H1 (cell line): Measurements from ENCODE around the gene EOGT. TPM values are rescaled to one million over a fixed set of nuclear protein-coding genes. Genes with fewer than 3 reads are reported as not detected.

Experiments
- CTCF ChIA-PET: fragments of 300-600 bp; sonication (Branson Sonifier 250); formaldehyde crosslinking; loops from one replicate; lab custom pipeline; 2021; ENCODE audit not compliant: partially characterized antibody; lab: Charles Lee
- POLR2A ChIA-PET: fragments of 300-600 bp; sonication (Branson Sonifier 250); formaldehyde crosslinking; loops from one replicate; lab custom pipeline; 2021; ENCODE audit warnings: inconsistent platforms; ENCODE audit not compliant: partially characterized antibody; lab: Charles Lee
- DNase-seq, 2 experiments: peaks; one replicate each; pipeline versions ENCODE4 v3.0.0 to v3.0.0-alpha.2; 2010 to 2022; ENCODE audit warnings: low spot score in 2 of 2, low read depth in 1 of 2, mixed read lengths in 1 of 2
- FAIRE-seq: peaks from 2 replicates; lab custom pipeline; 2011; peaks lifted over from hg19 to GRCh38; lab: Jason Lieb, UNC
- H2AFZ ChIP-seq: 2 replicates; pipeline ENCODE4 v1.8.1; 2012; ENCODE audit warnings: low read length, inconsistent platforms
- H2AK5ac ChIP-seq: 2 replicates; pipeline ENCODE4 v1.6.1; 2013; ENCODE audit warnings: low read depth, low read length
- H2BK120ac ChIP-seq: replicated peaks from 2 replicates; pipeline ENCODE3; 2013; ENCODE audit warnings: low read depth, low read length, inconsistent platforms
- H2BK12ac ChIP-seq: 2 replicates; pipeline ENCODE4 v1.6.1; 2013; ENCODE audit warnings: low read depth, low read length
- H2BK15ac ChIP-seq: 2 replicates; pipeline ENCODE4 v1.6.1; 2013; ENCODE audit warnings: low read length
- H2BK20ac ChIP-seq: 2 replicates; pipeline ENCODE4 v1.6.1; 2013; ENCODE audit warnings: low read length
- H2BK5ac ChIP-seq: 2 replicates; pipeline ENCODE4 v1.6.1; 2013; ENCODE audit warnings: low read depth, low read length
- H3K14ac ChIP-seq: 2 replicates; pipeline ENCODE4 v1.6.1; 2013; ENCODE audit warnings: inconsistent platforms; ENCODE audit not compliant: insufficient read length
- H3K18ac ChIP-seq: 2 replicates; pipeline ENCODE4 v1.6.1; 2013; ENCODE audit warnings: low read length; ENCODE audit errors: extremely low read depth
- H3K23ac ChIP-seq: 2 replicates; pipeline ENCODE4 v1.6.1; 2013; ENCODE audit warnings: inconsistent platforms; ENCODE audit not compliant: insufficient read length
- H3K23me2 ChIP-seq: 2 replicates; pipeline ENCODE4 v1.6.1; 2013; ENCODE audit warnings: low read depth, low read length
- H3K27ac ChIP-seq: 2 replicates; pipeline ENCODE4 v1.6.1; 2011; ENCODE audit warnings: low read depth, low read length, inconsistent platforms
- H3K27me3 ChIP-seq, 4 experiments: replicated peaks in 1 of 4; 1 replicate in 1 of 4; 2 replicates in 3 of 4; pipeline versions ENCODE4 v1.6.1 to v1.8.1; 2011 to 2013; ENCODE audit warnings: low read length in 3 of 4, mild to moderate bottlenecking in 3 of 4, inconsistent platforms in 2 of 4, mixed read lengths in 2 of 4, moderate library complexity in 1 of 4; ENCODE audit not compliant: control insufficient read depth in 3 of 4, insufficient read depth in 3 of 4; ENCODE audit errors: extremely low read depth in 1 of 4
- H3K36me3 ChIP-seq, 4 experiments: 2 replicates each; pipeline versions ENCODE4 v1.6.1 to v1.8.1; 2011 to 2013; ENCODE audit warnings: mild to moderate bottlenecking in 4 of 4, low read length in 3 of 4, moderate library complexity in 2 of 4, control low read depth in 1 of 4, inconsistent platforms in 1 of 4; ENCODE audit not compliant: insufficient read depth in 4 of 4, control insufficient read depth in 2 of 4
- H3K4ac ChIP-seq: replicated peaks from 2 replicates; pipeline ENCODE3; 2013; ENCODE audit warnings: low read length, low read depth, mixed read lengths, inconsistent platforms; ENCODE audit not compliant: insufficient read length
- H3K4me1 ChIP-seq, 4 experiments: replicated peaks in 1 of 4; 1 replicate in 1 of 4; 2 replicates in 3 of 4; pipeline versions ENCODE4 v1.6.1 to v1.8.1; 2011 to 2013; ENCODE audit warnings: low read length in 3 of 4, inconsistent platforms in 2 of 4, mixed read lengths in 1 of 4; ENCODE audit not compliant: insufficient read depth in 4 of 4, control insufficient read depth in 3 of 4
- H3K4me2 ChIP-seq, 2 experiments: 2 replicates each; pipeline versions ENCODE4 v1.6.1 to v1.8.1; 2011 to 2013; ENCODE audit warnings: low read depth in 2 of 2, low read length in 2 of 2, control low read depth in 1 of 2, inconsistent platforms in 1 of 2, mild to moderate bottlenecking in 1 of 2; ENCODE audit not compliant: insufficient read depth in 1 of 2
- H3K4me3 ChIP-seq, 4 experiments: fragments of 200-600, 300-600 bp in 1 of 4; sonication (generic), shearing (Covaris generic), sonication (Bioruptor Twin) in 1 of 4; 2 replicates each; pipeline versions ENCODE4 v1.5.1 to v1.8.1; 2011 to 2016; ENCODE audit warnings: low read length in 4 of 4, low read depth in 3 of 4, control low read depth in 2 of 4, inconsistent platforms in 2 of 4, mild to moderate bottlenecking in 2 of 4, mixed read lengths in 1 of 4, moderate library complexity in 1 of 4; ENCODE audit not compliant: insufficient read depth in 2 of 4; ENCODE audit errors: extremely low read depth in 1 of 4
- H3K56ac ChIP-seq: replicated peaks from 2 replicates; pipeline ENCODE3; 2013; ENCODE audit warnings: low read depth, mild to moderate bottlenecking, mixed read lengths, low read length, inconsistent platforms; ENCODE audit not compliant: insufficient read length
- H3K79me1 ChIP-seq: 2 replicates; pipeline ENCODE4 v1.6.1; 2013; ENCODE audit warnings: low read depth, low read length, control low read depth
- H3K79me2 ChIP-seq, 2 experiments: 2 replicates each; pipeline versions ENCODE4 v1.6.1 to v1.8.1; 2012 to 2013; ENCODE audit warnings: low read length in 2 of 2, mild to moderate bottlenecking in 2 of 2, inconsistent platforms in 1 of 2; ENCODE audit not compliant: insufficient read depth in 2 of 2, control insufficient read depth in 1 of 2
- H3K9ac ChIP-seq, 4 experiments: replicated peaks in 1 of 4; 1 replicate in 1 of 4; 2 replicates in 3 of 4; pipeline versions ENCODE4 v1.6.1 to v1.8.1; 2011 to 2013; ENCODE audit warnings: low read depth in 3 of 4, low read length in 3 of 4, control low read depth in 2 of 4, mild to moderate bottlenecking in 2 of 4, moderate library complexity in 2 of 4, inconsistent platforms in 1 of 4; ENCODE audit errors: extremely low read depth in 1 of 4
- H3K9me3 ChIP-seq, 2 experiments: 2 replicates each; pipeline versions ENCODE4 v1.6.1 to v1.8.1; 2012 to 2013; ENCODE audit warnings: mild to moderate bottlenecking in 2 of 2, moderate library complexity in 2 of 2, control low read depth in 1 of 2, inconsistent platforms in 1 of 2, low read depth in 1 of 2, low read length in 1 of 2, mixed read lengths in 1 of 2; ENCODE audit not compliant: insufficient read depth in 2 of 2
- H4K20me1 ChIP-seq, 2 experiments: replicated peaks in 1 of 2; 2 replicates each; pipeline versions ENCODE3 to v1.8.1; 2011 to 2013; ENCODE audit warnings: inconsistent platforms in 2 of 2, low read length in 2 of 2, mild to moderate bottlenecking in 1 of 2; ENCODE audit not compliant: insufficient read depth in 2 of 2, control insufficient read depth in 1 of 2
- H4K5ac ChIP-seq: 2 replicates; pipeline ENCODE4 v1.6.1; 2013; ENCODE audit warnings: low read length, low read depth, mixed read lengths, inconsistent platforms; ENCODE audit not compliant: insufficient read length
- H4K8ac ChIP-seq: 2 replicates; pipeline ENCODE4 v1.8.0; 2013; ENCODE audit warnings: mild to moderate bottlenecking, moderate library complexity, low read length, inconsistent platforms; ENCODE audit not compliant: insufficient read depth; ENCODE audit errors: extremely low read depth
- H4K91ac ChIP-seq: replicated peaks from 2 replicates; pipeline ENCODE3; 2013; ENCODE audit warnings: low read length, mixed read lengths, inconsistent platforms; ENCODE audit not compliant: insufficient read length
- CHD1 ChIP-seq: IDR thresholded peaks from 2 replicates; pipeline ENCODE4 v1.6.1; 2012; ENCODE audit warnings: low read depth, low read length, improper control_type of control experiment
- EGR1 ChIP-seq: IDR thresholded peaks from 2 replicates; pipeline ENCODE4 v1.6.1; 2011; ENCODE audit warnings: low read depth, low read length, borderline replicate concordance
- GABPA ChIP-seq: IDR thresholded peaks from 2 replicates; pipeline ENCODE4 v1.6.1; 2011; ENCODE audit warnings: mild to moderate bottlenecking, low read length, moderate library complexity, borderline replicate concordance; ENCODE audit not compliant: insufficient read depth
- KDM4A ChIP-seq: IDR thresholded peaks from one replicate; pipeline ENCODE4 v1.7.1; 2012; ENCODE audit warnings: low read depth, mild to moderate bottlenecking, moderate library complexity, low read length, inconsistent platforms; ENCODE audit not compliant: severe bottlenecking
- POLR2AphosphoS5 ChIP-seq: IDR thresholded peaks from 2 replicates; pipeline ENCODE4 v1.6.1; 2011; ENCODE audit warnings: low read depth, low read length
- WGBS, 2 experiments: shearing (Covaris generic) in 1 of 2; methylation state at CpG; one replicate each; pipeline versions ENCODE4 v1.1.6 to v1.1.7; 2013 to 2015; ENCODE audit warnings: low lambda C conversion rate in 2 of 2, mixed read lengths in 2 of 2, inconsistent platforms in 1 of 2, low coverage in 1 of 2, missing lambda C conversion rate in 1 of 2; ENCODE audit not compliant: insufficient replicate concordance in 2 of 2, insufficient coverage in 1 of 2, insufficient read length in 1 of 2; ENCODE audit errors: extremely low coverage in 1 of 2, missing lambda C conversion rate in 1 of 2; 5-methylcytosine and 5-hydroxymethylcytosine counted together
- polyA plus RNA-seq, 7 experiments: library from polyadenylated mRNA; depleted of rRNA in 3 of 7; stranded (reverse) in 5 of 7; unstranded in 2 of 7; fragments of >200 nt in 5 of 7; fragments of 200-250 nt in 2 of 7; gene quantifications; 1 replicate in 5 of 7; 2 replicates in 1 of 7; 4 replicates in 1 of 7; pipeline versions ENCODE4 v1.2.1 to v1.2.3, GENCODE V29; 2011 to 2013; ENCODE audit warnings: missing spikeins in 2 of 7, mixed read lengths in 2 of 7
- total RNA-seq: library from RNA; stranded (reverse); fragmentation: NEBNext Ultra II Directional; extraction: Animal tissue kit (Norgen Biotek cat#: 25700); gene quantifications from 2 replicates; pipeline ENCODE4 v1.2.1, GENCODE V29; 2021
- TF ChIP-seq, protein P1 (sequence below): IDR thresholded peaks from 2 replicates; pipeline ENCODE4 v1.6.1; 2012; ENCODE audit warnings: inconsistent platforms

Gene EOGT
- total and polyA plus RNA-seq, 2 of the 8 experiments (the other 6 are each of a cell fraction or from before 2014, with no cell fraction given) = 6.7 to 20.7 TPM

DNA sequence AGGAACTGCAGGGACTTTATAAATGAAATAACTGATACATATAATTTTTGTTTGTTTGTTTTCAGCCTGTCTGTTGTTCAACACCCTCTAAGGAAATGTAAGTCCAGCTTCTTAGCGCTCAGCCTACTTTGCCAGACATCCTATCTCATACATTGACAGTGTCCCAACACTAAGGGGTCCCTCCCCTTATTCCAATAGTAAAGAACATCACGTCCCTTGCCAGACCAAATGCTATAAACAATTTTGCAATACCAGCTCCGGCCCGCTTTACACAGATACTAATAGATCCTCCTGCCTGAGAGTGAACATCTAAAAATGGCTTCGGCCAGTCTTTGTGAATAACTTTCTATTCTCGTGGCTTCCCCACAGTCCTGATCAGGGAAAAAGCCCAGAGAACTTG is 76.6 kb downstream of the EOGT start:
- Histone ChIP-seq H4K20me1 (no peaks in the 10 kb centered on the region), H3K27me3 (peaks cover 0 to 3% (median 3%) of the 10 kb centered on the region in 4 experiments; a peak in 5 of 7 replicates)

More for the DNA sequence above, 76.6 kb downstream of the EOGT start:
- H3K36me3 ChIP-seq = no peaks in the 10 kb centered on the region
- FAIRE-seq (no peak), DNase-seq (no peak)
- H4K91ac ChIP-seq = no peak overlapping the region
- H4K5ac ChIP-seq = no peak overlapping the region
- H2AFZ ChIP-seq = no peak overlapping the region
- no peak for TF ChIP-seq POLR2AphosphoS5
- TF ChIP-seq, protein P1, sequence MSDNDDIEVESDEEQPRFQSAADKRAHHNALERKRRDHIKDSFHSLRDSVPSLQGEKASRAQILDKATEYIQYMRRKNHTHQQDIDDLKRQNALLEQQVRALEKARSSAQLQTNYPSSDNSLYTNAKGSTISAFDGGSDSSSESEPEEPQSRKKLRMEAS = no peak
- TF ChIP-seq EGR1 = no peak
- no peak for TF ChIP-seq GABPA
- no peak for TF ChIP-seq CHD1
- TF ChIP-seq KDM4A = no peak
- TF ChIP-seq, all 59 proteins: peak for 0
- no peaks in the 10 kb centered on the region for H3K9me3 ChIP-seq
- no peak overlapping the region for H3K18ac ChIP-seq
- no peaks in the 10 kb centered on the region for H3K4me1 ChIP-seq
- no peak overlapping the region for H2BK12ac ChIP-seq
- no peak overlapping the region for H4K8ac ChIP-seq
- no peak overlapping the region for H3K27ac ChIP-seq
- H2BK120ac ChIP-seq = no peak overlapping the region
- H3K79me2 ChIP-seq = no peaks in the 10 kb centered on the region
- no peak overlapping the region for H2BK20ac ChIP-seq
- H3K4me3 ChIP-seq = no peak overlapping the region
- ChIA-PET POLR2A (no interaction called here), CTCF (no interaction called here)
- no peaks in the 10 kb centered on the region for H3K79me1 ChIP-seq
- no peak overlapping the region for H2AK5ac ChIP-seq
- H3K9ac ChIP-seq = no peak overlapping the region
- no peak overlapping the region for H3K14ac ChIP-seq
- no peak overlapping the region for H3K4me2 ChIP-seq
- H3K23ac ChIP-seq = no peak overlapping the region
- 86% methylated on average over 6 of the region's 6 CpGs; no CpG with 5 or more reads in 1 of the 2 experiments for WGBS, 2 experiments
- no peak overlapping the region for H2BK5ac ChIP-seq
- H3K56ac ChIP-seq = no peak overlapping the region
- H2BK15ac ChIP-seq = no peak overlapping the region
- H3K4ac ChIP-seq = no peak overlapping the region
- peaks cover 3% of the 10 kb centered on the region; the same call in 1 of the 2 replicates for H3K23me2 ChIP-seq
